HG03103 (cell line): ENCODE results near the gene TRIM7.

Experiments used
- ATAC-seq: cut with Tn5 transposase; IDR thresholded peaks from one replicate; pipeline ENCODE4 v1.9.1; 2021; ENCODE audit warnings: low read depth; ENCODE audit not compliant: unreplicated experiment

Gene TRIM7

DNA sequence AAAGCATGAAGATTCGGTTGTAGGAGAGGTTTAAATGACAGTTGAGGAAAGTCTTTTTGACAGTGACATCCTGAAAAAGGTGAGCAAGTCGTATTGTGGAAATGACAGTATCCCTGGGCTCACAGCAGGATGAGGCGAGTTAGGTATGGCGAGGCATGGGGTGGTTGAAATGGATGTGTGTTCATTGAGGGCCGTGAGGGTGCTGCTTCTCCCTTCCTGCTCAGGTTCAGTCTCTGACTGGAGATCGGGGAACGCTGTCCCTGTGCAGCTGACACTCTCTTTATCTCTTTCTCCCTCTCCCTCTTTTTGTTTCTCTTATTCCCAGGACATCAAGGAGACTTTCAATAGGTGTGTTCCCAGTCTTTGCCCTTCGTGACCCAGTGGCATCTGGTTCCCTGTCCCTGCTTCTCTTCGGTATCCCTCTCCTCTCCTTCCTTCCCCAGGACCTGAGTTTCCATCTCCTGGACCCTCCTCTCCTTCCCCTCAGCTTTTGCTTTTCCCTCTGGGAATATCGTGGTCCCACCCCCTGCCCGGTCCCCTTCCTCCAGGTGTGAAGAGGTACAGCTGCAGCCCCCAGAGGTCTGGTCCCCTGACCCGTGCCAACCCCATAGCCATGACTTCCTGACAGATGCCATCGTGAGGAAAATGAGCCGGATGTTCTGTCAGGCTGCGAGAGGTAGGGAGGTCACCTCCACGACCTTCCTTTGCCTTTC lies 28.2 kb upstream of the TRIM7 start:
- no peak for ATAC-seq

- no peak for ATAC-seq
Measured at GRCh38 chr5:181232593-181232992, 27.6 kb upstream of the TRIM7 start.

DNA sequence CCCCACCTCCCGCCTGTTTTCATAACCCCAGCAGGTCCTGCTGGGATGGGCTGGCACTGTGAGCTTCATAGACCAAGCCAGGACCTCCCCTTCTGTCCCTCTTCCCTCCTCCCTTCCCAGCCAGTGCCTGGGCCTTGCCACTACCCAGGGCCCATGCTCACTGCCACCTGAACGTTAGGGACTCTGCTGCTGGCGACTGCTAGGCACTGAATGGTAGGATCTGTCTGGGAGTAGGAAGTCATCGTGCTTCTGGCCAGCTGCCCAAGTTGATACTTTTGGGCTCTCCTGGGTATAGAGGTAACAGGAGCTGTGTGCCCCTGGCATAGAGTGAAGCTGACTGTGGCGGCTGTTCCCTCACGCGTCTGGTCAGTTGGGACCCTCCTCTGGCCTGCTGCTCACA lies 26.4 kb upstream of the TRIM7 start:
- no peak for ATAC-seq

DNA sequence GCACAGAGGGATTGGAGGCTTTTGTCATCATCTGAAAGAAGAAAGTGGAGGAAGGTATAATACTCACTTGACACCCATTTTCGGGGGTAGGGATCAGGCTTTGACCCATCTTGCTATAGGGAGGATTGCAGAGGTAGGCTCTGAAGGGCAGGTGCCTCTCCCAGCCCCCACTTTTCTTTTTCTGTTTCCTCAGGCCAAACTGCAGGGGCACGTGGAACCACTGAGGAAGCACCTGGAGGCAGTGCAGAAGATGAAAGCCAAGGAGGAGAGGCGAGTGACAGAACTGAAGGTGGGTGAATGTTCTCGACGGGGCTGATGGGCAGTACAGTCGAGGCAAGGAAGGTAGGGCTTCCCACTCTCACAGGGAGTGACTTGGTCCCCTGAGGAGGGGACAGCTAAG lies 25.6 kb upstream of the TRIM7 start:
- no peak for ATAC-seq

DNA sequence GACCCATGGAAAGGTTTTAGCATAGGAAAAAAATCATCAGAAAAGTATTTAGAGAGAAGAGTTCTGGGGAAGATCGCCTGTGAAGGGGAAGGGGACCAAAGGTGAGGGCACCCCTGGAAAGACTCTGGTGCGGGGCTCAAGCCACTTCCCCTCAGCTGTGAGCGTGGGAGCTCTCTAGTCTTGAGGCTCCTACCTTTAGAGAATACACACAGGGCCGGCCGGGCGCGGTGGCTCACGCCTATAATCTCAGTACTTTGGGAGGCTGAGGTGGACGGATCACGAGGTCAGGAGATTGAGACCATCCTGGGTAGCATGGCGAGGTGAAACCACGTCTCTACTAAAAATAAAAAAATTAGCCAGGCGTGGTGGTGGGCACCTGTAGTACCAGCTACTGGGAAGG lies 25.0 kb upstream of the TRIM7 start:
- no peak for ATAC-seq

GRCh38 chr5:181224390-181225229 lies 19.6 kb upstream of the TRIM7 start:
- ATAC-seq, result no peak

- ATAC-seq, result no peak
Measured at GRCh38 chr5:181223729-181224389, 18.9 kb upstream of the TRIM7 start.

DNA sequence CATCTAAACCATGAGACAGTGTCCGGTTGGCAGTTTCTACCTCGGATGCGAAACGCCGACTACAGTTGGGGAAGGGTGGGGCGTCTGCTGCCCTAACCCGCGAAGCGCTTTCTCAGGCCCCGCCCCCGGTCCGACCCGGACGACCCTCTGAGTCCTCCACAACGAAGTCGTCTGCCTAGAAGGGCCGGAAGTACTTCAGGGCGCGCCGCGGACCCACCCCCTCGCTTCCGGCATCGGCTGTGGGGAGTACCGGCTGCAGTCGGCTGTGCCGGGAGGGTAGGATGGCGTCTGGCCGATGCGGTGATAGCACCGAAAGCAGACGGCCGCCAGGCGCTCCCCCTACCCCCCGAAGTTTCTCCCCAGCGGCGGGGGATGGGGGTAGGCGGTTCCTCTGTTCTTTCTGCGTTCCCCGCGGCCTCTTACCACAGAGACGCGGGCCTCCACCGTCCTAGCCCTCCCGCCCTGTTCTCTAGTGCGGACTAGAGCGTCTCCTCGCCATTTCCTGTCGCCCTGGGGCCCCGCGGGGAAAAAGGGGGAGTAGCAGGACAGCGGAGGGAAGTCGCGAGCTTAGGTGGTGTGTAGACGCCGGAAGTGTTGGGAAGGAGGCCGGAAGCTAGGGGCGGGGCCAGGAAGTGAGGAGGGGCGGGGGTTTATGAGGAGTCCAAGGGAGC lies 18.2 kb upstream of the TRIM7 start, which contains the start of gene TRIM41:
Gene TRIM41, plus strand, starts transcription at position 224 of the 671 bp plus-strand sequence. CDS start 719 bp downstream, outside the sequence.
- ATAC-seq, result peak; percentile 52

- ATAC-seq, result no peak
Measured at GRCh38 chr5:181222630-181223057, 17.6 kb upstream of the TRIM7 start.

GRCh38 chr5:181221792-181222629 lies 17.0 kb upstream of the TRIM7 start:
- ATAC-seq, result peak; percentile 19

GRCh38 chr5:181221105-181221791 lies 16.3 kb upstream of the TRIM7 start:
- no peak for ATAC-seq

GRCh38 chr5:181220178-181220515 lies 15.2 kb upstream of the TRIM7 start:
- ATAC-seq, result no peak

DNA sequence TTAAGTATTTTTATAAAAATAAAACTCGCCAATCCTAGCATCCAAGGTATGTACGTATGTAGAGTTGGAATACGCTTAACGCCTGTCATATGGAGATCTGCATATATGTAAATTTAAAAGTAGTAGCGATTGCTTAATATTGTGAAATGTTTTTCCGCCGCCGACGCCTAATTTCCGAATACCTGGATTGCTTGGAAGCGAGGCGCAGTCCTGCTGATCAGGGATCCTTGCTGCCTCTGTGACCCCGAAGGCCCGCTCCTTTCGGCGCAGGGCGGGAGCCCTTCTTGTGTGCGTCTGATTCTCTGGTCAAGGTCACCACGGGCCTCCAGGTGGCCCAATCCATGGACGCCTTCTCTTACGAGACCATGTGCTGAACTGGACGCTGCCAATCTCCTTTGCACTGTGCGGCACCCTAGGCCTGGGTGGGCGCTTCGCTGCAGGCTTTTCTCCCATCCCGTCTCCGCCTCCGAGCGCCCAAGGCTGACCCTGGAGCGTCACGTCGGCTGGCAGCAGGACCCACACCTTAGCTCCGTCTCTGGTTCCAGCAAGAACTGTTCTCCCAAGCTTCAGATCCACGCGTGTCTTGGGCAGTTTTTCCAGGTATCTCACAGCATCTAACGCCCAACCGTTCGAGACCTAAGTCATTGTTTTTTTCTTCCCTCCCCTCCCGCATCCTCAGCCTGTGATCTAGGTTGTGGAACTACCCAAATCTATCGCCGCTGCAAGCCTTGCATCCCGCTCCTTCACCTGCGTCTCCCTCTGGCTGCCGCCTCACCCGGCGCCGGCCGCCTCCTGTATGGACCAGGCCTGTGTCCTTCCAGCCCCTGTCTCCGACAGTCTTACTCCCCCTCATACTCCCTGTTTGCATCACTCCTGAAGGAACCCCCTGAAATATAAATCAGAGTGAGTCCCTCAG lies 14.5 kb upstream of the TRIM7 start:
- ATAC-seq, result no peak

DNA sequence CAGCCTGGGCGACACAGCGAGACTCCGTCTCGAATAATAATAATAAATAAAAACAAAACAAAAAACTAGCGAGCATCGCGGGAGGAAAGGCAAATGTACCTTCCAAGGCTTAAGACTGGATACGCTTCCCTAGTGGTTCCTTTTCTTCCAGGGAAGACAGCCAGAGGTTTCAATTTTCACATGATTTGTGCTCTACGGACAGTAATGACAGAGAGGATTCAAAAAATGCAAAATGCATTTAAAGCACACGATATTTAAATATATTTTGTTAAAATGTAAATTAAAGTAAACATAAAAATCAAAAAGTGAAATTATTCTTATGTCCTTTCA lies 13.8 kb upstream of the TRIM7 start:
- ATAC-seq, result no peak

DNA sequence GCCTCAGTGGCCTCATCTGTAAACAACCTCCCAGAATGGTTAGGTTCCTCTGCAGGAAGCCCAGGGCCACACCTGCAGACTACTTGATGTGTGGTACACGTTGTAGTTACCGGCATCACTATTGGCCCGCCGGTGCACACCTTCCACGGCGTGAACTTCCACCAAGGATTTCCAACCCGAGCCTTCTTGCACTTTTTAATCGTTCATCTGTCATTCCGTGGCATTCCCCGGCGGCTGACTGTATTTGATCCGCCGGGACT lies 12.7 kb upstream of the TRIM7 start:
- no peak for ATAC-seq

DNA sequence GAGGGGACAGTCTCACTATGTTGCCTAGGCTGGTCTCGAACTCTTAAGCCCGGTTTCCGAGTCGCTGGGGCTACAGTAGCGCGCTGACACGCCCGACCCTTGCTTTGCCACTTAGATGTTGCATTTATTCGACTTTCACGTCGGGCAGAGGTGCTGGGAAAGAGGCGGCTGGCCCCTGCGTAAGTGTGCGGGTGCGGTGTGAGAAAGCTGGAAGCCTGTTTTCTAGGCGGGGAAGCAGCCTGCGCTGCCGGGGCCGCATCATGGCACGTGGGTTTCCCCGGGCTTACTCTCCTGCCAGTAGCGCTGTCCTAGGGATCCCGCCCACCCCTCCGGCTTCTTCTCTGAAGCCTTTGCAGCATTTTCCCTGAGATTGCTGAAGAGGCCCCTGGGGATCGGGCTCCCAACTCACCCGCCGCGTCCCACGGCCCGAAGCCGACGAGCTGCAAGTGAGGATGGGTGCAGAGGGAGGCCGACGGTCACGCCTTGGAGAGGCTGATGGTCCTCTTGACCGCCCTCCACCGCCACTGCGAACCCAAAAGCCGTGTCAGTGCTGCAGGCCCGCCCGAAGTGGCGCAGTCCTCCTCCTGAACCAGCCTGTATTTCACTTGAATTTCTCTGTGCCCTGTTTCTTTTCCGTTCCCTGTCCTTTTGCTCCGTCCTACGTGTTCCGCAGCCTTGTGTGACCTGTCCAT lies 12.3 kb upstream of the TRIM7 start:
- no peak for ATAC-seq

GRCh38 chr5:181215997-181216989 lies 11.3 kb upstream of the TRIM7 start:
- ATAC-seq, result no peak
